GM21717 (cell line): ENCODE measurements around the gene NAPSA.

Source experiments
- ATAC-seq: cut with Tn5 transposase; IDR thresholded peaks from one replicate; pipeline ENCODE4 v1.9.1; 2021; ENCODE audit warnings: mild to moderate bottlenecking, moderate library complexity; ENCODE audit not compliant: unreplicated experiment

The NAPSA gene

GRCh38 chr19:50384685-50385535 is 19.5 kb upstream of the NAPSA start:
- ATAC-seq: no peak

GRCh38 chr19:50383852-50384684 is 18.6 kb upstream of the NAPSA start, which contains the start of gene POLD1:
Gene POLD1, plus strand, starts transcription at chr19:50384347. Its CDS starts 14,505 bp downstream, at chr19:50398852.
- ATAC-seq: peak; percentile 61

GRCh38 chr19:50383001-50383851 is 17.8 kb upstream of the NAPSA start:
- peak; percentile 8 for ATAC-seq

- ATAC-seq: no peak
Measured at GRCh38 chr19:50381881-50382729, 16.7 kb upstream of the NAPSA start.

- ATAC-seq: no peak
Measured at GRCh38 chr19:50380751-50381151, 15.3 kb upstream of the NAPSA start.

- no peak for ATAC-seq
Measured at GRCh38 chr19:50380137-50380536, 14.7 kb upstream of the NAPSA start.

GRCh38 chr19:50379602-50380001 is 14.2 kb upstream of the NAPSA start:
- ATAC-seq: no peak

GRCh38 chr19:50378863-50379236 is 13.4 kb upstream of the NAPSA start:
- no peak for ATAC-seq

GRCh38 chr19:50378169-50378862 is 12.9 kb upstream of the NAPSA start:
- ATAC-seq: no peak

GRCh38 chr19:50377517-50377916 is 12.1 kb upstream of the NAPSA start:
- ATAC-seq: no peak

GRCh38 chr19:50377051-50377461 is 11.6 kb upstream of the NAPSA start:
- ATAC-seq: no peak

- peak; percentile 77 for ATAC-seq
Measured at GRCh38 chr19:50376166-50377050, 11.0 kb upstream of the NAPSA start, which contains the start of gene NR1H2. Gene NR1H2, plus strand, starts transcription at chr19:50376457. Its CDS starts 1,149 bp downstream, at chr19:50377606.

- ATAC-seq: no peak
Measured at GRCh38 chr19:50371914-50372475, 6.6 kb upstream of the NAPSA start.

- ATAC-seq: no peak
Measured at GRCh38 chr19:50368649-50369570, 3.5 kb upstream of the NAPSA start.

- no peak for ATAC-seq
Measured at GRCh38 chr19:50362656-50363424, 2.6 kb downstream of the NAPSA start.

- no peak for ATAC-seq
Measured at GRCh38 chr19:50362030-50362412, 3.4 kb downstream of the NAPSA start.
